GM19025 (cell line): ENCODE results near the gene BGN.

ENCODE experiments used
- ATAC-seq: cut with Tn5 transposase; IDR thresholded peaks from one replicate; pipeline ENCODE4 v1.9.1; 2021; ENCODE audit warnings: mild to moderate bottlenecking, low read depth, moderate library complexity; ENCODE audit not compliant: unreplicated experiment

The BGN gene

GRCh38 chrX:153494541-153495361 lies at the start of gene BGN:
Gene BGN (plus strand): TSS chrX:153494980. CDS start chrX:153504632, 9,652 bp downstream.
- no peak for ATAC-seq

GRCh38 chrX:153445106-153445855 lies 49.5 kb upstream of the BGN start:
- ATAC-seq, result no peak

GRCh38 chrX:153445856-153446635 lies 48.7 kb upstream of the BGN start, which contains the start of gene TREX2:
Gene TREX2 (minus strand): TSS chrX:153446056. CDS start chrX:153445430, 626 bp downstream.
- no peak for ATAC-seq

- ATAC-seq, result no peak
Observed at GRCh38 chrX:153446636-153446936, 48.2 kb upstream of the BGN start.

- ATAC-seq, result no peak
Observed at GRCh38 chrX:153446950-153447580, 47.7 kb upstream of the BGN start.

GRCh38 chrX:153447581-153447960 lies 47.2 kb upstream of the BGN start:
- ATAC-seq, result no peak

- no peak for ATAC-seq
Observed at GRCh38 chrX:153448556-153449367, 46.0 kb upstream of the BGN start.

GRCh38 chrX:153449368-153450113 lies 45.2 kb upstream of the BGN start:
- ATAC-seq, result no peak

GRCh38 chrX:153450114-153450948 lies 44.4 kb upstream of the BGN start:
- ATAC-seq, result no peak

GRCh38 chrX:153450949-153451277 lies 43.9 kb upstream of the BGN start:
- ATAC-seq, result no peak

- ATAC-seq, result no peak
Observed at GRCh38 chrX:153454901-153455550, 39.8 kb upstream of the BGN start.

GRCh38 chrX:153455571-153455970 lies 39.2 kb upstream of the BGN start:
- ATAC-seq, result no peak

GRCh38 chrX:153456161-153456560 lies 38.6 kb upstream of the BGN start:
- no peak for ATAC-seq

- ATAC-seq, result no peak
Observed at GRCh38 chrX:153456704-153457103, 38.1 kb upstream of the BGN start.

- ATAC-seq, result no peak
Observed at GRCh38 chrX:153457136-153457825, 37.5 kb upstream of the BGN start.

GRCh38 chrX:153457827-153458466 lies 36.8 kb upstream of the BGN start:
- no peak for ATAC-seq

- no peak for ATAC-seq
Observed at GRCh38 chrX:153458476-153458875, 36.3 kb upstream of the BGN start.
